B cell (primary cell): ENCODE results near the gene FMNL3.

Experiments
- CTCF ChIP-seq: fragments of 200-600 bp; IDR thresholded peaks from one replicate; pipeline ENCODE4 v1.8.0; 2022; ENCODE audit warnings: antibody characterized with exemption, mild to moderate bottlenecking
- EZH2 ChIP-seq: IDR thresholded peaks from 2 replicates; pipeline ENCODE4 v1.6.1; 2012; ENCODE audit warnings: borderline replicate concordance, low read depth, mild to moderate bottlenecking, moderate library complexity, low read length; ENCODE audit not compliant: insufficient read depth, poor library complexity, severe bottlenecking

DNA sequence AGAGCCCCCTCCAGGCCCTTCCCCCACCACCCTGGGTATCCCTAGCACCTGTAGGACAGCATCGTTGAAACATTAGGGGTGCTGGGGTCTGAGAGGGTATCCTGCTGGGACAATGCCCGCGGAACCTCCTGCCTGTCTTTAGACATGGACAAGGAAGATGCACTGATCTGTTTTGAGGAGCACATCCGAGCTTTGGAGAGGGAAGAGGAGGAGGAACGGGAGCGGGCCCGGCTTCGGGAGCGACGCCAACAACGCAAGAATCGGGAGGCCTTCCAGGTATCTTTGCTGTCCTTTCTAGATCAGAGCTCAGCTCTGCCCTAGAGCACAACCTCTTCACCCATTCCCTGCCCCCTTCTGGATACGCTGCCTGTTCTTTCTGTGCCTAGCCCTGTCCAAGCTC lies 70.6 kb downstream of the FMNL3 start:
- TF ChIP-seq CTCF (no peak), EZH2 (no peak)
